ENCODE data around the gene ELAC1.

DNA sequence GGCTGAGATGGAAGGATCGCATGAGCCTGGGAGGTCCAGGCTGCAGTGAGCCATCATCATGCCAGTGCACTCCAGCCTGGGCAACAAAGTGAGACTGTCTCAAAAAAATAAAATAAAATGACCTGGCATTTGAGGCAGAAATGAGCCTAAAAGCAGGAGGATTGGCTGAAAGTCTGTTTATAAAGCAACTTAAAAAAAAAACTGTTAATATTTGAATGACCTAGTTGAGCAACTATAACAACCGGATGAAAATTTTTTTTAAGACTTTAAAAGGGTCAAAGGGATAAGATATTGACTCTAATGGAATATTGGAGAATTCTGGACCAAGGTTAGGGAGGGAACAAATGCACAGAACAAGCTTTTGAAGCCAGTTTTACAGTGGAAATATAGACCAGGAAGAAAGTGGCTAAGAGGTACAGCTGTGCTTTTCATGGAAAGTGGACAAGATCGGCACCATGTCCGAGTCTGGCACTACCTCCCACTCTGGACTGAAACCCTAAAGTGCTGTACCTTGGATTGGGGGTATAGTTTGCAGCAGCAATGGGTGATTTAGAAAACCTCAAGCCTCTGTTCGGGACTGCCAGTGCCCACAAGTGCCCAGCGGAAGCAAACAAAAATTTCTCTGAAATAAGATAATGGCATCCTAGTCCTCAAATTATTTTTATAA, 33.2 kb upstream of the ELAC1 start:
- no peak for TF ChIP-seq POLR2AphosphoS5 (IDR thresholded peaks at IDR 0.05)
- TF ChIP-seq, protein P1, sequence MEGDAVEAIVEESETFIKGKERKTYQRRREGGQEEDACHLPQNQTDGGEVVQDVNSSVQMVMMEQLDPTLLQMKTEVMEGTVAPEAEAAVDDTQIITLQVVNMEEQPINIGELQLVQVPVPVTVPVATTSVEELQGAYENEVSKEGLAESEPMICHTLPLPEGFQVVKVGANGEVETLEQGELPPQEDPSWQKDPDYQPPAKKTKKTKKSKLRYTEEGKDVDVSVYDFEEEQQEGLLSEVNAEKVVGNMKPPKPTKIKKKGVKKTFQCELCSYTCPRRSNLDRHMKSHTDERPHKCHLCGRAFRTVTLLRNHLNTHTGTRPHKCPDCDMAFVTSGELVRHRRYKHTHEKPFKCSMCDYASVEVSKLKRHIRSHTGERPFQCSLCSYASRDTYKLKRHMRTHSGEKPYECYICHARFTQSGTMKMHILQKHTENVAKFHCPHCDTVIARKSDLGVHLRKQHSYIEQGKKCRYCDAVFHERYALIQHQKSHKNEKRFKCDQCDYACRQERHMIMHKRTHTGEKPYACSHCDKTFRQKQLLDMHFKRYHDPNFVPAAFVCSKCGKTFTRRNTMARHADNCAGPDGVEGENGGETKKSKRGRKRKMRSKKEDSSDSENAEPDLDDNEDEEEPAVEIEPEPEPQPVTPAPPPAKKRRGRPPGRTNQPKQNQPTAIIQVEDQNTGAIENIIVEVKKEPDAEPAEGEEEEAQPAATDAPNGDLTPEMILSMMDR (IDR thresholded peaks at IDR 0.05) = no peak

Data from gastroesophageal sphincter (tissue), 3 donors.